Endothelial cell of umbilical vein (primary cell): ENCODE measurements around the gene ATP1B1. TPM values are rescaled to one million over a fixed set of nuclear protein-coding genes. Genes with fewer than 3 reads are reported as not detected.

ENCODE experiments used
- BruUV-seq: library from RNA; stranded (reverse); fragments of 400-500 nt; replicated peaks from 2 replicates; lab custom pipeline; 2021; lab: Mats Ljungman, UMichigan
- CTCF ChIA-PET: fragments of 300-600, 350-600 bp; sonication (Branson Sonifier 250); formaldehyde crosslinking; loops from one replicate; lab custom pipeline; 2021; ENCODE audit warnings: antibody characterized with exemption, inconsistent platforms; lab: Charles Lee
- POLR2A ChIA-PET: fragments of 300-600, 350-600 bp; sonication (Branson Sonifier 250); formaldehyde crosslinking; loops from one replicate; lab custom pipeline; 2021; ENCODE audit warnings: antibody characterized with exemption, inconsistent platforms; lab: Charles Lee
- DNase-seq: peaks from one replicate; pipeline ENCODE4 v3.0.0-alpha.2; 2011; ENCODE audit warnings: low read depth, low spot score
- FAIRE-seq: peaks from 2 replicates; lab custom pipeline; 2011; peaks lifted over from hg19 to GRCh38; lab: Jason Lieb, UNC
- H2AFZ ChIP-seq: 2 replicates; pipeline ENCODE4 v1.6.0; 2012; ENCODE audit warnings: low read depth, low read length, control low read depth, inconsistent platforms
- H3K27ac ChIP-seq: 2 replicates; pipeline ENCODE4 v1.5.1; 2011; ENCODE audit warnings: low read depth, mild to moderate bottlenecking, control low read depth, low read length, moderate library complexity; ENCODE audit not compliant: insufficient read depth
- H3K27me3 ChIP-seq, 2 experiments: 2 replicates each; pipeline versions ENCODE4 v1.6.0 to v1.6.1; 2011; ENCODE audit warnings: low read length in 2 of 2, mixed read lengths in 1 of 2; ENCODE audit not compliant: control insufficient read depth in 2 of 2, insufficient read depth in 2 of 2
- H3K36me3 ChIP-seq, 2 experiments: 2 replicates in 1 of 2; 3 replicates in 1 of 2; pipeline ENCODE4 v1.5.1; 2011; ENCODE audit warnings: low read length in 2 of 2, mild to moderate bottlenecking in 1 of 2, moderate library complexity in 1 of 2; ENCODE audit not compliant: control insufficient read depth in 2 of 2, insufficient read depth in 2 of 2; ENCODE audit errors: extremely low read depth in 1 of 2
- H3K4me1 ChIP-seq: 3 replicates; pipeline ENCODE4 v1.5.1; 2011; ENCODE audit warnings: mild to moderate bottlenecking, low read length; ENCODE audit not compliant: control insufficient read depth, insufficient read depth; ENCODE audit errors: extremely low read depth
- H3K4me2 ChIP-seq: 2 replicates; pipeline ENCODE4 v1.6.1; 2011; ENCODE audit warnings: low read length, control low read depth, mixed read lengths; ENCODE audit not compliant: insufficient read depth
- H3K4me3 ChIP-seq, 3 experiments: fragments of 200-600 bp in 1 of 3; sonication (generic), shearing (Covaris generic) in 1 of 3; replicated peaks in 1 of 3; 2 replicates each; pipeline ENCODE4 v1.5.1; 2011 to 2016; ENCODE audit warnings: control low read depth in 3 of 3, low read length in 3 of 3, mild to moderate bottlenecking in 2 of 3, inconsistent platforms in 1 of 3, low read depth in 1 of 3, moderate library complexity in 1 of 3; ENCODE audit not compliant: insufficient read depth in 1 of 3
- H3K79me2 ChIP-seq: 2 replicates; pipeline ENCODE4 v1.6.0; 2012; ENCODE audit warnings: low read length, inconsistent platforms; ENCODE audit not compliant: control insufficient read depth, insufficient read depth
- H3K9ac ChIP-seq: replicated peaks from 2 replicates; pipeline ENCODE3; 2011; ENCODE audit warnings: low read length, control low read depth; ENCODE audit not compliant: insufficient read depth; ENCODE audit errors: extremely low read depth
- H3K9me1 ChIP-seq: replicated peaks from 3 replicates; pipeline ENCODE4 v1.6.0; 2011; ENCODE audit warnings: mild to moderate bottlenecking, low read length; ENCODE audit not compliant: control insufficient read depth, insufficient read depth; ENCODE audit errors: extremely low read depth
- H3K9me3 ChIP-seq: replicated peaks from 2 replicates; pipeline ENCODE4 v1.5.1; 2012; ENCODE audit warnings: low read length, inconsistent platforms; ENCODE audit not compliant: control insufficient read depth, insufficient read depth
- H4K20me1 ChIP-seq: replicated peaks from 2 replicates; pipeline ENCODE3; 2011; ENCODE audit warnings: mild to moderate bottlenecking, low read length; ENCODE audit not compliant: control insufficient read depth, insufficient read depth; ENCODE audit errors: extremely low read depth
- EZH2 ChIP-seq: IDR thresholded peaks from 2 replicates; pipeline ENCODE4 v1.6.1; 2012; ENCODE audit warnings: borderline replicate concordance, low read depth, mild to moderate bottlenecking, moderate library complexity, low read length, inconsistent platforms; ENCODE audit not compliant: severe bottlenecking
- FOS ChIP-seq: IDR thresholded peaks from 2 replicates; pipeline ENCODE4 v1.6.1; 2011; ENCODE audit warnings: mild to moderate bottlenecking, low read length, moderate library complexity, borderline replicate concordance; ENCODE audit not compliant: insufficient read depth
- GATA2 ChIP-seq: IDR thresholded peaks from 2 replicates; pipeline ENCODE4 v1.7.0; 2011; ENCODE audit warnings: low read depth, mild to moderate bottlenecking, moderate library complexity, mixed read lengths, low read length; ENCODE audit not compliant: insufficient read length, insufficient read depth
- JUN ChIP-seq: IDR thresholded peaks from 2 replicates; pipeline ENCODE4 v1.6.1; 2011; ENCODE audit warnings: borderline replicate concordance, low read depth; ENCODE audit not compliant: insufficient read length, insufficient read depth
- MYC ChIP-seq: IDR thresholded peaks from one replicate; pipeline ENCODE4 v1.6.1; 2011; ENCODE audit warnings: mild to moderate bottlenecking, low read depth, low read length
- POLR2A ChIP-seq: IDR thresholded peaks from 2 replicates; pipeline ENCODE4 v1.6.1; 2012; ENCODE audit warnings: low read depth, mild to moderate bottlenecking, control low read depth, low read length
- POLR2AphosphoS5 ChIP-seq: IDR thresholded peaks from 2 replicates; pipeline ENCODE4 v1.6.1; 2012; ENCODE audit warnings: low read depth, mild to moderate bottlenecking, control low read depth, low read length, moderate library complexity; ENCODE audit not compliant: insufficient read depth
- dilution Hi-C: fragments of 300-500 bp; cut with MboI; formaldehyde crosslinking; loops from one replicate; pipeline ENCODE4 v1.15.0; 2019; ENCODE audit warnings: low sequenced_read_pairs; ENCODE audit not compliant: extremely low pct_ligation_motif_present
- intact Hi-C: fragments of 100-400 bp; cut with micrococcal nuclease; formaldehyde crosslinking; loops from one replicate; pipeline ENCODE4 v1.10.0; 2022
- polyA plus RNA-seq, 4 experiments: library from polyadenylated mRNA; depleted of rRNA in 3 of 4; stranded (reverse) in 3 of 4; unstranded in 1 of 4; fragments of >200 nt; gene quantifications; 2 replicates each; pipeline versions ENCODE4 v1.2.1 to v1.2.3, GENCODE V29; 2011 to 2012; ENCODE audit warnings: missing spikeins in 1 of 4
- total RNA-seq: library from RNA; stranded (reverse); gene quantifications from 2 replicates; pipeline ENCODE4 v1.2.3, GENCODE V29; 2021
- TF ChIP-seq, protein P1 (sequence below), 2 donors: IDR thresholded peaks; 1 replicate in 1 of 2; 2 replicates in 1 of 2; pipeline ENCODE4 v1.5.1; 2011; ENCODE audit warnings: low read length in 2 of 2, mild to moderate bottlenecking in 2 of 2, moderate library complexity in 2 of 2, control low read depth in 1 of 2, inconsistent platforms in 1 of 2, low read depth in 1 of 2; ENCODE audit not compliant: insufficient read depth in 1 of 2; ENCODE audit errors: extremely low read depth in 1 of 2
- TF ChIP-seq, protein P2 (sequence below): IDR thresholded peaks from 2 replicates; pipeline ENCODE4 v1.6.1; 2011; ENCODE audit not compliant: insufficient read depth, insufficient read length

Gene ATP1B1
- total and polyA plus RNA-seq, 2 donors (not counting 3 experiments of a cell fraction or from before 2014, with no cell fraction given): 14.3 to 56.1 TPM

DNA sequence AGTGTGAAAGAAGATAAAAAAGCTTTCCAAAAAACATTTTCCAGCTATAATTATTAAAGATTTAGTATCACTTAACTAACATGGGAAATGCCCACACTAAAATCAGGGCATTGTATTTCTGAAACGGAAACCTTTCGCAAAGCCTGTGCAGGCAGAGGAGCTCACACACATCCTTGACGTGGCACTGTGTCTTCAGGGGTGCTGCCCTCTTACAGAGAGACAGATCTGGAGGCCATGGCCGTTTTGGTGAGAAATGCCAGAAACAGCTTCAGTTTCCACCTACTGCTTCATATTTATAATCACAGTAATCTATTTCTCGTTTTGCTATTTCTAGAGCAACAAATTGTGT, 26.7 kb downstream of the ATP1B1 start:
- BruUV-seq: no TSS peak
- H3K36me3 ChIP-seq: peaks cover 0 to 6% of the 10 kb centered on the region in 2 experiments
- intact Hi-C loops: loop anchor here (10.0 kb wide), 1 partner anchor 528 kb away; no protein-coding TSS in a partner anchor

More for the DNA sequence above, 26.7 kb downstream of the ATP1B1 start:
- no peak for FAIRE-seq
- no peak overlapping the region for H3K27ac ChIP-seq
- peaks cover 10% of the 10 kb centered on the region for H3K4me1 ChIP-seq
- H3K4me2 ChIP-seq: no peak overlapping the region
- ChIA-PET POLR2A (no interaction called here), CTCF (interaction anchor here (0.9 to 2.1 kb wide), 8 partner anchors 12 to 790 kb away, joined by 3 to 9 read pairs (median 4); no protein-coding TSS in a partner anchor)
- H4K20me1 ChIP-seq: no peaks in the 10 kb centered on the region
- no peak overlapping the region for H3K4me3 ChIP-seq
- no peak overlapping the region for H3K9ac ChIP-seq
- TF ChIP-seq JUN (no peak), GATA2 (no peak), POLR2A (no peak), EZH2 (no peak), POLR2AphosphoS5 (no peak), MYC (no peak), FOS (no peak)
- TF ChIP-seq, protein P1, sequence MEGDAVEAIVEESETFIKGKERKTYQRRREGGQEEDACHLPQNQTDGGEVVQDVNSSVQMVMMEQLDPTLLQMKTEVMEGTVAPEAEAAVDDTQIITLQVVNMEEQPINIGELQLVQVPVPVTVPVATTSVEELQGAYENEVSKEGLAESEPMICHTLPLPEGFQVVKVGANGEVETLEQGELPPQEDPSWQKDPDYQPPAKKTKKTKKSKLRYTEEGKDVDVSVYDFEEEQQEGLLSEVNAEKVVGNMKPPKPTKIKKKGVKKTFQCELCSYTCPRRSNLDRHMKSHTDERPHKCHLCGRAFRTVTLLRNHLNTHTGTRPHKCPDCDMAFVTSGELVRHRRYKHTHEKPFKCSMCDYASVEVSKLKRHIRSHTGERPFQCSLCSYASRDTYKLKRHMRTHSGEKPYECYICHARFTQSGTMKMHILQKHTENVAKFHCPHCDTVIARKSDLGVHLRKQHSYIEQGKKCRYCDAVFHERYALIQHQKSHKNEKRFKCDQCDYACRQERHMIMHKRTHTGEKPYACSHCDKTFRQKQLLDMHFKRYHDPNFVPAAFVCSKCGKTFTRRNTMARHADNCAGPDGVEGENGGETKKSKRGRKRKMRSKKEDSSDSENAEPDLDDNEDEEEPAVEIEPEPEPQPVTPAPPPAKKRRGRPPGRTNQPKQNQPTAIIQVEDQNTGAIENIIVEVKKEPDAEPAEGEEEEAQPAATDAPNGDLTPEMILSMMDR (IDR thresholded peaks at IDR 0.05; ENCODE audit: extremely low read depth in 1 of 2, insufficient read depth in 1 of 2, low read depth in 1 of 2, low read length in 2 of 2): no peak
- TF ChIP-seq, protein P2, sequence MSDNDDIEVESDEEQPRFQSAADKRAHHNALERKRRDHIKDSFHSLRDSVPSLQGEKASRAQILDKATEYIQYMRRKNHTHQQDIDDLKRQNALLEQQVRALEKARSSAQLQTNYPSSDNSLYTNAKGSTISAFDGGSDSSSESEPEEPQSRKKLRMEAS: no peak
- no peaks in the 10 kb centered on the region for H3K27me3 ChIP-seq
- no peaks in the 10 kb centered on the region for H3K79me2 ChIP-seq
- dilution Hi-C loops: no loop called here
- no peak for DNase-seq
- H2AFZ ChIP-seq: no peak overlapping the region
- no peaks in the 10 kb centered on the region for H3K9me1 ChIP-seq
- H3K9me3 ChIP-seq: no peaks in the 10 kb centered on the region
